NCI-H460 (cell line): ENCODE data around the gene OR4X1. TPM values are rescaled to one million over a fixed set of nuclear protein-coding genes. Genes with fewer than 3 reads are reported as not detected.
"Not testable (repeated sequence)": the region's sequence is repeated elsewhere in the genome, so short reads cannot be mapped to it uniquely, and the experiment has no call there.

ENCODE experiments used
- DNase-seq: peaks from one replicate; pipeline ENCODE4 v3.0.0-alpha.2; 2016; ENCODE audit warnings: low read depth; ENCODE audit errors: extremely low read depth
- polyA plus RNA-seq: library from polyadenylated mRNA; depleted of rRNA; stranded (reverse); fragments of >200 nt; gene quantifications from 2 replicates; pipeline ENCODE4 v1.2.3, GENCODE V29; 2014; cell fraction: nucleus; rRNA removed
- total RNA-seq: library from RNA; depleted of rRNA; stranded (reverse); fragments of >200 nt; shearing (Covaris generic); gene quantifications from 2 replicates; pipeline ENCODE4 v1.2.3, GENCODE V29; 2014; rRNA removed

The OR4X1 gene
- not detected in 2 replicates for total RNA-seq
- polyA plus RNA-seq = not detected in 2 replicates

- no peak for DNase-seq
These were observed at the start of gene OR4X1 for GRCh38 chr11:48263423-48263911. Gene OR4X1 (plus strand): TSS chr11:48263861. CDS start chr11:48263861, 0 bp downstream.

- no peak for DNase-seq
These were observed 47.2 kb upstream of the OR4X1 start, which contains the start of gene OR4B1 for GRCh38 chr11:48216510-48216909. Gene OR4B1 (plus strand): TSS chr11:48216810. CDS start chr11:48216810, 0 bp downstream.

- DNase-seq = no peak
These were observed 34.9 kb upstream of the OR4X1 start for GRCh38 chr11:48228761-48229160.

- not testable (repeated sequence) for DNase-seq
These were observed 33.6 kb upstream of the OR4X1 start for GRCh38 chr11:48230057-48230456.

- no peak for DNase-seq
These were observed 25.9 kb upstream of the OR4X1 start for GRCh38 chr11:48237727-48238126.

GRCh38 chr11:48242501-48242900 lies 21.2 kb upstream of the OR4X1 start:
- DNase-seq = no peak

GRCh38 chr11:48244804-48245203 lies 18.9 kb upstream of the OR4X1 start, which contains the start of gene OR4X2:
Gene OR4X2 (plus strand): TSS chr11:48245104. CDS start chr11:48245104, 0 bp downstream.
- no peak for DNase-seq

- DNase-seq = no peak
These were observed 14.8 kb upstream of the OR4X1 start for GRCh38 chr11:48248902-48249301.

- no peak for DNase-seq
These were observed 2.1 kb upstream of the OR4X1 start for GRCh38 chr11:48261600-48261999.

GRCh38 chr11:48270621-48271020 lies 7.0 kb downstream of the OR4X1 start:
- no peak for DNase-seq

- DNase-seq = no peak
These were observed 8.9 kb downstream of the OR4X1 start for GRCh38 chr11:48272606-48273005.

- DNase-seq = no peak
These were observed 42.3 kb downstream of the OR4X1 start, which contains the start of gene OR4S1 for GRCh38 chr11:48305923-48306322. Gene OR4S1 (plus strand): TSS chr11:48306223. CDS start chr11:48306223, 0 bp downstream.

- DNase-seq = peak; percentile 55
These were observed 44.2 kb downstream of the OR4X1 start for GRCh38 chr11:48307760-48308386.

GRCh38 chr11:48313590-48313989 lies 49.9 kb downstream of the OR4X1 start:
- not testable (repeated sequence) for DNase-seq

Other genes starting within 250 kb of the OR4X1 start
- not detected in 2 replicates for gene OR4B1, start 47.1 kb upstream of the OR4X1 start, total RNA-seq
- not detected in 2 replicates for gene OR4X2, start 18.8 kb upstream of the OR4X1 start, total RNA-seq
- gene OR4S1, start 42.4 kb downstream of the OR4X1 start, total RNA-seq = not detected in 2 replicates
- not detected in 2 replicates for gene OR4C3, start 61.1 kb downstream of the OR4X1 start, total RNA-seq
- gene OR4C5, start 102.6 kb downstream of the OR4X1 start, total RNA-seq = not detected in 2 replicates
- gene OR4A47, start 224.9 kb downstream of the OR4X1 start, total RNA-seq = not detected in 2 replicates